ENCODE measurements around the gene NCAM2.

NCAM2 gene

DNA sequence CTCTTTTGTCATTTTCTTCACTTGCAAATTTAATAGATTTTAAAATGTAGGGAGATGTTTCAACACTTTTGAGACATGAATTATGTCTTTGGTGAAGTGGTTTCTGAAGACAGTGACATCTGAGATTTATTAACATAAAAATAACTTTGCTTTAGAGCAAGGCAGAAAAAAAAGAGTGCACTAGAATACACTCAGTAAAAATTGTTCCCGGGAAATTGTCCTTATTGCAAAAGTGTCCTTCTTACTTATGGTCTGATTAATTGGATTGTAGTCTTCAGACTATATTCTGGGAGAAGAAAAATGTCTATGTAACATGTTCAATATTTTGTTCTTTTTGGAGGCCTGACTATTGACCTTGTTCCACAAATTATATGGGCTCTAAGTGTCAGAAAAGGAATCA, 468.5 kb downstream of the NCAM2 start:
- DNase-seq = no peak

DNA sequence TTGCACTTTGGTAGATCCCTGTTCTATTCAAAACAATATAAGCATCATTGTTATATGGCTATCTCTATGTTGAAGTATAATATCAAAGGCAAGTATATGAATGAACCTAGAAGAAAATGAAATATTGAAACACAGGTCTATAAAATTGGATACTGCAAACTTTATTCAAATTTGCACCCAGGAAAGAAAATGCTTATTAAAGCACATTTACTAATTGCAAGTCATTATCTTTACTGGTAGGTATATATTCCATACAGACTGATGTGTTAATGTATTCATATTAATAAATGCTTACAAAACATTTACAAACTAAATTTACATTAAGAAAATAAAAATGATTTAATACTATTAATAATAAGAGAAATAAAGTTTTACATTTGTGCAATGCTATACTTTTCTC, 469.8 kb downstream of the NCAM2 start:
- DNase-seq = no peak

- DNase-seq = no peak
Measured at GRCh38 chr21:21481239-21481638, 483.0 kb downstream of the NCAM2 start.

- no peak for DNase-seq
Measured at GRCh38 chr21:21508859-21509258, 510.6 kb downstream of the NCAM2 start.

- DNase-seq = no peak
Measured at GRCh38 chr21:21530680-21531079, 532.5 kb downstream of the NCAM2 start.

- DNase-seq = no peak
Measured at GRCh38 chr21:21547368-21547953, 549.3 kb downstream of the NCAM2 start.

DNA sequence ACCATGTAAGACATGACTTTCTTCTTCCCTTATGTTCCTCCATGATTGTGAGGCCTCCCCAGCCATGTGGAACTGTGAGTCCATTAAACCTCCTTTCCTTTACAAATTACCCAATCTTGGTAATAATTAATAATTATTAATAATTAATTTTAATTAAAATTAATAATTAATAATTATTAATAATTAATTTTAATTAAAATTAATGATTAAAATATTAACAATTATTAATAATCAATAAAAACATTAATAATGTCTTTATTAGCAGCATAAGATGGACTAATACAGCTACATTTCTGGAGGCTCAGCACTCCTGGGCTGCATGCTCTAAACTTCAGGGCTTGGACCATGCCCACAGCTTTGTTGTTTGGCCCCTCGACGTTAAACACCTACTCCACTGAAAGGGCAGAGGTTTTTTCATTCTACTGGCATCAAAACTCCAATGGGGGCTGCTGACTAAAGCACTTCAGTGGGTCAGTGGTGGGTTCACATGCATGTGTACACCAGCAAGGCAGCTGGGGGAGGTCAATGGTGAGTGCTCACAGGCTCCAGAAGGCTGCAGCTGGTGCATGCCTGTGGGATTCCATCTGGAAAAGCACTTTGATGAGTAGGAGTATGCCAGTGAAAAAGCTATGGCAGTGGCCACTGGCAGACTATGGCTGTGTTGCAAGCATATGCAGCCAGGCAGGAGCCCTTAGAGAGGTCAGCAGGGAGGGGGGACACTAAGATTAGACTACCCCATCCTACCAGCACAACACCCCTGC, 561.3 kb downstream of the NCAM2 start:
- DNase-seq = no peak
